Stomach (tissue), 4 donors: ENCODE data around the gene GET4.

Experiments used
- POLR2A ChIP-seq, 4 donors: fragments of 450-650 bp; IDR thresholded peaks; one replicate each; pipeline ENCODE4 v1.6.1; 2016; ENCODE audit warnings: antibody characterized with exemption in 4 of 4, control low read depth in 2 of 4, mild to moderate bottlenecking in 1 of 4, moderate library complexity in 1 of 4
- POLR2AphosphoS5 ChIP-seq, 3 donors: sonication (generic); formaldehyde crosslinking; IDR thresholded peaks; one replicate each; pipeline ENCODE4 v1.6.1; 2016; ENCODE audit warnings: antibody characterized with exemption in 3 of 3
- TF ChIP-seq, protein P1 (sequence below), 7 experiments: fragments of 450-650 bp in 4 of 7; fragments of 200-600 bp in 3 of 7; sonication (generic) in 3 of 7; IDR thresholded peaks; one replicate each; pipeline ENCODE4 v1.5.1; 2016 to 2019; ENCODE audit warnings: antibody characterized with exemption in 7 of 7, control low read depth in 2 of 7, mild to moderate bottlenecking in 1 of 7

DNA sequence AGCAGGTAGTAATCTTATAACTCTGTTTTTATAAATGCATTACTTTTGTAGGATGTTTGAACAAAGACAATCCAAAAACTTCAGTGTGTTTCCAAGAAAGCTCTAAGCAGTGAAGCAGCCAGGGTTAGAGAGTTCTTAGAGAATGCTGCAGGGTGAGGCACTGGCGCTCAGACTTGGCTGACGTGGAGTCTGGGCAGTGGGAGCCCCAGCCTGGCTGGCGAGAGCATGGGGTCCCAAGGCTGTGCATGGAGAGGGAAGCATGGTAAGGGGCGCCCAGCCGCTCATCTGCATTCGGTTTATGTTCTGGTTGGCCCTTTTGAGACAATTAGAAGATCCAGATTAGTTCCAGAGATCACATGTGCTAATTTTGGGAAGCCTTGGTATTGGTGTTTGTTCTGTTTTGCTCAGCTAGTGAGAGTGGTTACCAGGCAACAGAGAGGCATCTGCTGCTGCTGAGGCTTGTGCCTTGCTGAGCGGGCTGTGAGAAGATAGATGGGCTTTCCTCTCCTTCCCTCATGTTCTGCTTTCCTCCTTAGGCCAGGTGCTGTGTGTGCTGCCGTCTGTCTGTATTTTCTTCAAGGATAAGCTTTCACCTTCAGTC, 33.8 kb upstream of the GET4 start:
- TF ChIP-seq POLR2A (IDR thresholded peaks at IDR 0.05) (no peak), POLR2AphosphoS5 (IDR thresholded peaks at IDR 0.05) (peak in 1 of 3 donors; percentile 45)
- TF ChIP-seq, protein P1, sequence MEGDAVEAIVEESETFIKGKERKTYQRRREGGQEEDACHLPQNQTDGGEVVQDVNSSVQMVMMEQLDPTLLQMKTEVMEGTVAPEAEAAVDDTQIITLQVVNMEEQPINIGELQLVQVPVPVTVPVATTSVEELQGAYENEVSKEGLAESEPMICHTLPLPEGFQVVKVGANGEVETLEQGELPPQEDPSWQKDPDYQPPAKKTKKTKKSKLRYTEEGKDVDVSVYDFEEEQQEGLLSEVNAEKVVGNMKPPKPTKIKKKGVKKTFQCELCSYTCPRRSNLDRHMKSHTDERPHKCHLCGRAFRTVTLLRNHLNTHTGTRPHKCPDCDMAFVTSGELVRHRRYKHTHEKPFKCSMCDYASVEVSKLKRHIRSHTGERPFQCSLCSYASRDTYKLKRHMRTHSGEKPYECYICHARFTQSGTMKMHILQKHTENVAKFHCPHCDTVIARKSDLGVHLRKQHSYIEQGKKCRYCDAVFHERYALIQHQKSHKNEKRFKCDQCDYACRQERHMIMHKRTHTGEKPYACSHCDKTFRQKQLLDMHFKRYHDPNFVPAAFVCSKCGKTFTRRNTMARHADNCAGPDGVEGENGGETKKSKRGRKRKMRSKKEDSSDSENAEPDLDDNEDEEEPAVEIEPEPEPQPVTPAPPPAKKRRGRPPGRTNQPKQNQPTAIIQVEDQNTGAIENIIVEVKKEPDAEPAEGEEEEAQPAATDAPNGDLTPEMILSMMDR (IDR thresholded peaks at IDR 0.05) = no peak
